Measurements from ENCODE around the gene TRAPPC2.
"Not testable (repeated sequence)": the region's sequence is repeated elsewhere in the genome, so short reads cannot be mapped to it uniquely, and the experiment has no call there.

Gene TRAPPC2

DNA sequence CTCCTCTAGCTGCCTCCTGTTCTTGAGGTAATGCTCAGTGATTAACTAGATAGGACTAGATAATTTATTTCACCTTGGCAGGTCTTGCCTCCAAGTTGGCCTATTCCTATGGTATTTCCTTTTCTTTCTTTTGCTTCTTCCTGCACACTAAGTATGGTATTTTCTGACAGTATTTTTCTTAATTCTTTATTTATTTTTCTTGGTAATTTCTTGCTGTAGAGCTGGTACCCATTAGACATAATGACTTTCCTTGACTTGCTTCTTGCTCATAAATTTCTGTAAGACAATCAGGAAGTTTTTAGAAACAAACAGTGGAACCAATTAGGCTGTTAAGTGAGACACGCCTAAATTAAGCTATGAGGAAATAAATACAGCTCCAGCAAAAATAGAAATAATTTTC, 36.0 kb downstream of the TRAPPC2 start:
- DNase-seq (ENCODE audit: low read depth in 2 of 2): no peak

DNA sequence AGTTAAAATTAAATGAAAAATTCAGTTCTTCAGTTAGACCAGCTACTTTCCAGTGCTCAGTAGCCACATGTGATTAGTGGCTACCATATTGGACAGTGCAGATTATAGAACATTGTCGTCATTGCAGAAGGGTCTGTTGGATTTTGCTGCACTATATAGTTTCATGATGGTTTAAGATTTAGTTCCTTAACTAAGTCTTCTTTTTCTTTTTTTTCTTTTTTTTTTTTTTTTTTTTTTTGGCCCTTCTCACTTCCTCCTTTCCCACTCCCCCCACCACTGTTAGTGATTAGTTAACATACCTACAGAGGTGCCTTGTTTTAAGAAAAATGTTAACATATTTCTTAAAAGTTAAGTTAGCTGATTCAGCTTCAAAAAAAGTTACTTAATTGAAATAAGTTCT, 36.4 kb downstream of the TRAPPC2 start:
- DNase-seq (ENCODE audit: low read depth in 2 of 2): no peak

DNA sequence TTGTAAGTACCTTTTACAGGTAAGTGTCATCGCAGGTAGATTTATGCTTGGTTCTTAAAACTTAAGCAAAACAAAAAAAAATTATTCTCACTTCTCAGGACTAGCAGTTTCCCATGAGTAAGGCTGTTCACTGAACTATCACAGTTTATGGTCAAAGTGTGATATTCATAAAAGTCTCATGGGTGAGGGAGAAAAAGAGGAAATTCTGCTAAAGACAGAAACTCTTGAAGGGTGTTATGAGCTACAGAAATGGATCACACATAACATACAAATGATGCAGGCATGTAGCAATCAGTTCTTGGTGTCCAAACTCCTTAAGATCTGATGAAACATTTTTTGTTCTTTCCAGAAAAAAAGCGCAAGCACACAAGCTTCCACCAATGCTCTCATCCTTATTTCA, 37.0 kb downstream of the TRAPPC2 start:
- DNase-seq (ENCODE audit: low read depth in 2 of 2): no peak

DNA sequence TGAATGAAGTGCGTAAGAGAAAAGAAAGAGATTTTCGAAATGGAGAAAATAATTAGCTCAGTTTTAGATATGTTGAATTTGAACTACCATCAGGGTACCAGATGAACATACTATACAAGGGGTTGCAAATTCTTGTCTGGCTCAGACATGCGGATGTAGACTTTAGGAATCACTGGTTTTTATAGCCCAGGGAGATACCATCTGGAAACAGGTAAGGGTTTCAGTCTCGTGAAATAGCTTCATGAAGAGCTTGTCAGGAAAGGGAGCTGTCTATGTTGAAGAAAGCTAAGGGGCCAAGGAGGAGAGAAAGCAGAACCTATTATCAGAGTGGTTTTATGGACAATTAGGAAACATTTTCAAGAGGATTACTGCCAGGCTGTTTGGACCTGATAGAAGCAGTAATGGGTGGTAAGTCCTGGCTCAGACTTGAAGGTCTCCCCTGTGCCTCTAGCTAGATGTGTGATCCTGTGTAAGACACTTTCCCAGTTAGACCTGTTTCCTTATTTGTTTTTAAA, 38.8 kb downstream of the TRAPPC2 start:
- DNase-seq (ENCODE audit: low read depth in 2 of 2): no peak

DNA sequence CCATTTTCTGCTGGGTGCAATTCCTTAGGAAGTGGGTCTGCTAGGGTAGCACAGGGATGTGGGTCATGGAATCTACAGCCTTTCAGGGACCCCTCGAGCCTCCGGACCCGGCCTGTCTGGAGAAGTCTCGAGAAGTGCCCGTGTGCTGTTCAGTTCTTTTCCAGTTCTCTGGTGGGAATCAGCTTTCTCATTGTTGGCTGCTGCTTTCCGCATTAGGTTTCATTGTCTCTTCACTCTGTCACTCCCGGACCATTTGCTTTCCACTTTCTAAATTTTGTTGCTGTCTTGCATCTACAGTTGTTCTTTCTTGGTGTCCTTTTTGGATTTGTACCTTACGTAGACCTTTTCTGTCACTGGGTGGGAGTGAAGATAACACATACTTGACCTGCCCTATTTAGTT, 39.4 kb downstream of the TRAPPC2 start:
- DNase-seq (ENCODE audit: low read depth in 2 of 2): no peak

DNA sequence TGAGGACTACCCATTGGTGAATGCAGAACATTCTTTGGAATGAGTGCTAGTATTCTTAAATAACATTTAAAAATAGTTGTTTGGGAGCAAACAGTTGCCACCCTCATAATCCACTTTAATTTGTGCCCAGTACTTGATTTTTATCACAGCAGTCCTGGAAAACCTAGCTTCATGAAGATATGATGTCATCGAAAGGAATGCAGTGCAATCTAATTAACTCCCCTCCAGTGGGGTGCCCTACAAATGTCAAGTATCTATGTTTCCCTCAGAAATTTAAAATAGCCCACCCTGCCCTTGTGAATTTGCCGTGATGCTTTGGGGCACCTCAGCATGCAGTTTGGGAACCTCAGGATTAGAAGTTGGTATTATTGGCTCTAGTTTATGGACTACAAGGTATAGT, 40.1 kb downstream of the TRAPPC2 start:
- no peak for DNase-seq (ENCODE audit: low read depth in 2 of 2)

DNA sequence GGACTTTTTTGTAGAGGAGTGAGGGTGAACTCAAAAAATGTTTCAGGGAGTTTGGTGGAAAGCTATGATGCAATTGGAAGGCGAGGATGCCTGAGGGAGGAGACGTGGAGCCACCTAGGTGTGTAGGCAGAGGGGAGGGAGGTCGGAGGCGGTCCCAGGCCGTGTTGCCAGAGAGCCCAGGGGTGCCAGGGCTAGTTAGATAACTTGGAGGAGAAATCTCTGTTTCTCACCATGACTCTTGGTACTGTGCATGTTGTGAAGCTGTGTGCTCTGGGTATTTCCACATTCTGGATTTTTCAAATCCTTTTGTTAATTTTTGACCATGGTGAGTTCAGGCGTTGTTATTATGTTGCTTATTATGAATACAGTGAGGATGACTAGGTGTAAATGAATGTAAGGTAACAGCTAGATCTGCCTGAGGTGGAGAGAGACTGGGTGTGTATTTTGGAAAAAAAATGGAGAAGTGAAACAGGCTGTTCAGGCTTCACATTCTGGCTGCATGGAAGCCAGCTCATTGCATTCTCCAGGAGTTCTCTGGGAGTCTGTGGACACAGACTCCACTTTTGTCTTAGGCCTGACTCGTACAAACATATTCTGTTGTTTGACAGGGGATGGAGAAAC, 41.0 kb downstream of the TRAPPC2 start:
- no peak for DNase-seq (ENCODE audit: low read depth in 2 of 2)

DNA sequence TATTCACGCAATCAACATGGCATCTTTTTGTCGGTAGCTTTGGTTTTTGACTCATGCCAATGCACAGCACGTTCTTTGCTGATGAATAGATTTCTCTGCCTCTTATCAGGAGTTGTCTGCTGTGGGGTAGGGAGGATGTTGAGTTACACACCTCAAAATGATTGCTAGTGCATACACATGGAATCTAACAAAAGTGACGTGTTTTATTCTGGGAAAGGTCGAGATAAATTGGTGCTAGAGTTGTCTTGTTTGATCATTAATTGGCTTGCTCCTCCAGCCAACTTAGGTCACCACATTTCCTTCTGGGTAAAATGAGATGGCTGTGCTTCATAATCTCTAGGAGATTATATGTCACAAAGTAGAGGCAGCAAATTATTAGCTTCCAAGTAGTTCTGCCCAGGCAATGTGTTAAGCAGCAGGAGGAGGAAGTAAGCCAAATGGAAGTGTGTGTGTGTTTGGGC, 41.6 kb downstream of the TRAPPC2 start:
- DNase-seq (ENCODE audit: low read depth in 2 of 2): no peak

DNA sequence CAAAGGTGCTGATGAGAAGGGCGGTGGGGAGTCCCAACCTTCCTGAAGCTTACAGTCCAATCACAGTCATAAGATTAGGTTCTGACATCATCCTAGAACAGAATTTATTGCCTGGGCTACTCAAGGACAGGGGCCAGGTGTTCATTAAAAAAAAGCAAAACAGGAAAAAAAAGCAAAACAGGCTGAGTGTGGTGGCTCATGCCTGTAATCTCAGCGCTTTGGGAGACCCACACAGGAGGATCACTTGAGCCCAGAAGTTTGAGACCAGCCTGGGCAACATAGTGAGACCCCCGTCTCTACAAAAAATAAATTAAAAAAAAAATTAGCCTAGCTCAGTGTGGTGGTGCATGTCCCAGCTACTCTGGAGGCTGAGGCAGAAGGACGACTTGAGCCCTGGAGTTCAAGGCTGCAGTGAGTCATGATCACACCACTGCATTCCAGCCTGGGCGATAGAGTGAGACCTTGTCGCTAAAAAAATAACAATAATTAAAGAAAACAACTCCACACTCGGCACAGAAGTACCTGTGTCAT, 42.5 kb downstream of the TRAPPC2 start:
- no peak for DNase-seq (ENCODE audit: low read depth in 2 of 2)

DNA sequence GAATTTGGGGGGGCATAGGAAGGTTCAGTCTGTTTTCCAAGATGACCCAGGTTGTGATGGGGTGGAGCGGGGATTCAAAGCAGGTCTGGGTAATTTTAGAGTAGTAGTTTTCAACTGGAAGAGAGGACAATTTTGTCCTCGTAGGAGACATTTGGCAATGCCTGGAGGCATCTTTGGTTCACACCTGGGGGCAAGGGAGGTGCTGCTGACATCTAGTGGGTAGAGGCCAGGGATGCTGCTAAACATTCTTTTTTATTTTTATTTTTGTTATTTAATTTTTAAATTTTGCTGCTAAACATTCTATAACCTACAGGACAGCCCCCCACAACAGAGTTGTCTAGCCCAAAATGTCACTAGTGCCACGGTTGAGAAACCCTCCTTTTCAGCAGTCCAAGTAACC, 43.6 kb downstream of the TRAPPC2 start:
- no peak for DNase-seq (ENCODE audit: low read depth in 2 of 2)

DNA sequence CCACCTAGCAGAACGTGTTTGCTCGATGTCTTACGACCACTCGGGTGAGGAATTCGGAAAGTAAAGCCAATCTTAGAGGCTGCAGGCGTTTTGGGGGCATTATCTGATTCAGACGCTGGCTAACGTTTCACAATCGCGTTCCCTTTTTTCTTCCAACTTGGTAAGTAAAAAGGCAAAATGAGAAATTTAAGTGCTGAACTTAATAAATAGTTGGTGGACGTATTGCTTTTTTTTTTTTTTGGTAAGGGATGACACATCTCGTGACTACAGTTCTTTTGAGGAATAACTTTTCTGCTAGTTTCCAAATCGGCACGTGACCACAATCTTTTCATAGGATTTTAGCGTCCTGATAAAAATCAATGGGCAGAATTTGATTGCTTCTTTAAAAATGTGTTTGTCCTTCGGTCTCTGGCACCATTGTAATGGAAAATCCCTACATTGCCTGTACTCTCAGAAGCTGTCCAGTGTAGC, 44.6 kb downstream of the TRAPPC2 start:
- no peak for DNase-seq (ENCODE audit: low read depth in 2 of 2)

DNA sequence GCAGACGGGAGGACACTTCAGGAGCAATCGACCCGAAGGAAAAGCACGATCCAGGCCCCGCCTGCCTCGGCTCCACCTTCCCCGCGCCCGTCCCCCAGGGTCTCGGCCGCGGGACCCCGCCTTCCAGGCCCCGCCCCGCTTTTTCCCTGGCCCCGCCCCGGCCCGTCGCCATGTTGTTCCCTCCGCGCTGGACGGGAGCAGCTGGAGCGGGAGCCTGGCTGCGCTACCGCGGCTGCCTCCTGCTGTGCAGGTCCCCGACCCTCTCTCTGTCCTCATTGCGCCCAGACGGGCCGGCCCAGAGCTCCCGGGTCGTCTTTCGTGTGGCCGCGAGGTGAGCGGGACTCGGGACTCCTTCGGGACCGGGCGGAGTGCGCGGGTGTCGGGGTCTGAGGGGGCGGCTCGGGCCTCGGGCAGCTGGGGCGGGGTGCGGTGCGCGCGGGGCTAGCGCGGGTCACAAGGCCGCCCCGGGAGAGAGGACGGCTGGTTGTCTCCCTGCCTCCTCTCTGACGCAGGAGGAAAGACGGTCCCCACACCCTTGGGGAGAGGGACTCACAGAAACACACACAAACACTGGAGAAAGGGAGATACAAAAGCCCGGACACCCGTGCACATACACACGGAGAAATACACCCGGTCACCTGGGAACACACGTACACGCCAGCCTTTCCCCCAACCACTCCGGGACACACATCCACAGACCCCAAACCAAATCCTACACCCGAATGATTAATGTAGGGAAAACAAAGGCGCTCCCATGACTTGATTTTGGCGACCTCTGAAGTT, 45.3 kb downstream of the TRAPPC2 start, which contains the start of gene RAB9A:
Gene RAB9A (plus strand): TSS at position 171 of the 783 bp plus-strand sequence. CDS start 19,619 bp downstream, outside the sequence.
- DNase-seq (ENCODE audit: low read depth in 2 of 2): peak; percentile 60 to 64

DNA sequence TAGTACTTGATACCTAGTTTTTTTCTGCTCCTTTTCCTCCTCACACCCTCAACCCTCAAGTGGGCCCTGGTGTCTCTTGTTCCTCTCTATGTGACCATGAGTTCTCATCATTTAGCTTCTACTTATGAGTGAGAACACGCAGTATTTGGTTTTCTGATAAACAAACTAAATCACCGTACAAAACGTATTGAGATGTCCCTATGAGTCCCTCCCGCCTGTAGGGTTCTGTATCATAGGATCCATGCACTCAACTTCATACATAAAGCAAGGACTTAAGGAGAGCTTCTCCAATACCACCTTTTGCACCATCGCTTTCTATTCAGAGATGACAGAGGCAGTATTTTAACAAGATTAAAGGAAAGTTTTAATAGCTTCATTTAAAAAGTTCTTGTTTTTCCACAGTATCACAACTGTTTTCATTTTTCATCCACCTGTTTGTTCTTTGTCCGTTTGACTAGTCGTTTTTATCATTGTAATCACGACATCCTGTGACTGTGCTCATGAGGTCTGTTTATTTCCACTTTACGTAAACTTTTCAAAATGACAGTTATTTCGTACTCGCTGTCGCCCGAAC, 45.9 kb downstream of the TRAPPC2 start:
- no peak for DNase-seq (ENCODE audit: low read depth in 2 of 2)

DNA sequence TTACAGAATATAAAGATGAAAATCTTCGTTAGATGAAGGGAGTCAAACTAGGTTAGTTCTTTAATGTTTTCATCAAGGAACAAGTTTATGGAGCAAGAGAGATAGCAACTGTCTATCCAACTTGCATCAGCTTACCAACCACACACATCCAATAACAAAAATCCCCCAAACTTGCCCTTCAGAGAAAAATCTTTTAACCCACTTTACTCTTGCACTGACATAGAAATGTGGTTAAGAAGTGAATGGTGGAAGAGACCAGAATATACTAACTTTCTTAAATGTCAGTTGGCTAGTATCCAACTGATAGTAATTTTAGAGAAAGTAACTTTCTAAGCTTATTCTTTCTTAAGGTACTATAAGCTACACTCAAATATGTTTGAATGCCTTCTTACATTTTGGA, 47.2 kb downstream of the TRAPPC2 start:
- DNase-seq (ENCODE audit: low read depth in 2 of 2): no peak

DNA sequence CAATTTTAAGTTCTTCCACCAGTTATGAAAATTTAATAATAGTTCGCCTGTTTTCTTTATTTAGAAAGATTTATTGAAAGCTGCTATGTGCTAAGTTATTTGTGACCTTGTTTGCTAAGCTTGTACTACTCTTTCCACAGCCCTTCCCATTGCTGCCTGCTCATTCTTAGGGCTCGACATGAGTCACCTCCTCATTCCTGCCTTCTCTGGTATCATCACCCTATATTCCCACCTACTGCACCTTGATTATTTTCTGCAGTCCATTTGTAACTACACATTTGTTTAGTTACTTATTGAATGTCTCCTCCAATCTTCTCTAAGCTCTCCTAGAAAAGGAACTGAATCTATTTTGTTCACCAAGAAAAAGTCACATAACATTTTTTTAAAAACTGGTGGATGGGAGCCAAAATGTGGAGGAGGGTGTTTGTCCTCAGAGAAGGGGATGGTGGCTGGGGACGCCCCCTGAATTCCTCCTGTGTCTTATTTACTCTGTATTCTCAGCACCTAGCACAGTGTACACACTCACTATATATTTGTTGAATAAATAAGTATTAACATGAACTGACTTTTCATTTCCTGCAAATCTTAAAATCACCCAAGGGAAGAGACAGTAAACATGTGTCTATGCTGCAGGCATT, 49.2 kb downstream of the TRAPPC2 start:
- no peak for DNase-seq (ENCODE audit: low read depth in 2 of 2)

DNA sequence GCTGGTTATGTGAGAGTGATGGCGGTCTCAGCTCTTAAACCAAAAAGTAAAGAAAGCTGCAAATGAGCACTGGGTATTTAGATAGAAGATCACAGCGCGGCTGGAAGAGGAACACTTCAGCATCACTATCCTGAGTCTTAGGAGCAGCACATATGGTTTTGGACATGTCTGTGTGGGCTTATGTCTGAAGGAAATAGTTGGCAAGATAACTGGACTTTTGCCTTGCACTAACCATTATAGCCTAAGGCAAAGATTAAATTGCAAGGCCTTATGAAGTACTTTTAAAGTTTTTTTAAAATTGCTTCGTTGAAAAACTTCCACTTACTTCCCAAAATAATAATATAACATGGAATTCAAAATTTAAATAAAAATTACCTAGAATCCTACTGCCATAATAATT, 50.1 kb downstream of the TRAPPC2 start:
- no peak for DNase-seq (ENCODE audit: low read depth in 2 of 2)

DNA sequence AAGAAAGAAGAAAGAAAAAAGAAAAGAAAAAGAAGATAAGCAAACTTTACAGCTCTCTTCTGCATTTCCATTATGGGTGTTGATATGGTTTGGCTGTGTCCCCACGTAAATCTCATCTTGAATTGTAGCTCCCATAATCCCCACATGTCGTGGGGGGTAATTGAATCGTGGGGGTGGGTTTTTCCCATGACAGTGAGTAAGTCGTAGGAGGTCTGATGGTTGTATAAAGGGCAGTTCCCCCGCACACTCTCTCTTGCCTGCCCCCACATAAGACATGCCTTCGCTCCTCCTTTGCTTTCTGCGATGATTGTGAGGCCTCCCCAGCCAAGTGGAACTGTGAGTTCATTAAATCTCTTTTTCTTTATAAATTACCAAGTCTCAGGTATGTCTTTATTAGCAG, 52.8 kb downstream of the TRAPPC2 start:
- no peak for DNase-seq (ENCODE audit: low read depth in 2 of 2)

DNA sequence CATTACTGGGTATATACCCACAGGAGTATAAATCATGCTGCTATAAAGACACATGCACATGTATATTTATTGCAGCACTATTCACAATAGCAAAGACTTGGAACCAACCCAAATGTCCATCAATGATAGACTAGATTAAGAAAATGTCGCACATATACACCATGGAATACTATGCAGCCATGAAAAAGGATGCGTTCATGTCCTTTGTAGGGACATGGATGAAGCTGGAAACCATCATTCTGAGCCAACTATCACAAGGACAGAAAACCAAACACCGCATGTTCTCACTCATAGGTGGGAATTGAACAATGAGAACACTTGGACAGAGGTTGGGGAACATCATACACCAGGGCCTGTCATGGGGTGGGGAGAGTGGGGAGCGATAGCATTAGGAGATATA, 54.7 kb downstream of the TRAPPC2 start:
- not testable (repeated sequence) for DNase-seq (ENCODE audit: low read depth in 2 of 2)

DNA sequence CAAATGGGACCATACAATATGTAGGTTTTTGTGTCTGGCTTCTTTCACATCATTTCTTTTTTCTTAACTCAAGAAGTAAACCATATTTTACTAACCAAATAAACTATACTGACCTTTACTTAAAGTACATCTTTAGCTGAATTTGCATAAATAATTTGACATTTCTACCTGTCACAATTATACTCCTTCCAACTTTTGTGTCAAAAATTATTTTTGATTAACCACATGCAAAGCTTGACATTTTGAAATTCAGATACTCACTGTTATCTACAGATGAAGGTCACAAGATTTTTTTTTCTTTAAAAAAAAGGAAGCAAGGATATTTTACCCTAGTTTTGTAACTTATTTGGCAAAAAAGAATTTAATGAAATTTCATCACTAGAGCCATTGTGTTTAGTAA, 57.5 kb downstream of the TRAPPC2 start:
- DNase-seq (ENCODE audit: low read depth in 2 of 2): no peak

DNA sequence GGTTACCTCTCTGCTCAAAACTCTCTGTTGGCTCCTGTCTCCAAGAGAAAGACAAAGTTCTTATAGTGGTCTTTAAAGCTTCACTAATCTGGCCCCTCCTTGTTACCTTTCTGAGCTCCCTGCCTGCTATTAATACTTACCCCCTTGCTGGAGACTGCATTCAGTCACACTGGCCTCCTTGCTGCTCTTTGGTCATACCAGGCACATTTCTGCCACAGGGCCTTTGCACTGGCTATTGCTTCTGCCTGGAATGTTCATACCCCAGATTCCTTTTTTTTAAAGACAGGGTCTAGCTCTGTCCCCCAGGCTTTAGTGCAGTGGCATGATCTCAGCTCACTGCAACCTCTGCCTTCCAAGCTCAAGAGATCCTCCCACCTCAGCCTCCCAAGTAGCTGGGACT, 61.4 kb downstream of the TRAPPC2 start:
- DNase-seq (ENCODE audit: low read depth in 2 of 2): no peak

DNA sequence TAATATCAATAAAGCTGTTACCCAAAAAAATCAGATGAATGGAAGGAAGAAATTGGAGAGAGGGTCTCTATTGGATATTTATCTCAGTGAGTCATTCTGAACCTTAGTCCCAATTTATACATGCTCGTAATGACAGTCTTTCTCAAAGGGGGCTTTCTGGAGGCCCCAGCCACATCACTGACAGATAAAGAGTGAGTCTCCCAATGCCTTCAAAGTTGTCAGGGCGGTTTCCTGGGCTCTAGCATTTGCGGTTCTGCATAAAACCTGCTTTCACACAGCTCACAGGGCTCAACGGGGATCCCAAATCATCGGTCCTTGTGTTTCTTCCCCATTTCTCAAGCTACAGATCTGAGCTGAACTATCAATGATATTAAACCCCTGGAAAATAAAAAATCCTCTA, 64.2 kb downstream of the TRAPPC2 start:
- no peak for DNase-seq (ENCODE audit: low read depth in 2 of 2)

DNA sequence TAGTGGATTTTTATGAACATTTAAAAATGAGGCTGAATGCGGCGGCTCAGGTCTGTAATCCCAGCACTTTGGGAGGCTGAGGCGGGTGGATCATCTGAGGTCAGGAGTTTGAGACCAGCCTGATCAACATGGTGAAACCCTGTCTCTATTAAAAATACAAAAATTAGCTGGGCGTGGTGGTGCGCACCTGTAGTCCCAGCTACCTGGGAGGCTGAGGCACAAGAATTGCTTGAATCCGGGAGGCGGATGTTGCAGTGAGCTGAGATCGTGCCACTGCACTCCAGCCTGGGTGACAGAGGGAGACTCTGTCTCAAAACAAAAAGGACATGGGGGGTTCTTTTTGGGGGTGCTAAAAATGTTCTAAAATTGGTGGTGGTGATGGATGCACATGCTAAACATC, 64.7 kb downstream of the TRAPPC2 start:
- DNase-seq (ENCODE audit: low read depth in 2 of 2): not testable (repeated sequence)
